Esophagus muscularis mucosa (tissue), 3 donors: ENCODE results near the gene PRX.

Experiments used
- POLR2A ChIP-seq: fragments of 450-650 bp; IDR thresholded peaks from one replicate; pipeline ENCODE4 v1.6.1; 2017; ENCODE audit warnings: antibody characterized with exemption, moderate library complexity, mild to moderate bottlenecking, low read depth
- TF ChIP-seq, protein P1 (sequence below), 3 experiments: fragments of 200-600 bp in 2 of 3; fragments of 450-650 bp in 1 of 3; sonication (generic) in 2 of 3; IDR thresholded peaks; one replicate each; pipeline ENCODE4 v1.5.1; 2017 to 2019; ENCODE audit warnings: antibody characterized with exemption in 3 of 3, mild to moderate bottlenecking in 2 of 3, moderate library complexity in 1 of 3

DNA sequence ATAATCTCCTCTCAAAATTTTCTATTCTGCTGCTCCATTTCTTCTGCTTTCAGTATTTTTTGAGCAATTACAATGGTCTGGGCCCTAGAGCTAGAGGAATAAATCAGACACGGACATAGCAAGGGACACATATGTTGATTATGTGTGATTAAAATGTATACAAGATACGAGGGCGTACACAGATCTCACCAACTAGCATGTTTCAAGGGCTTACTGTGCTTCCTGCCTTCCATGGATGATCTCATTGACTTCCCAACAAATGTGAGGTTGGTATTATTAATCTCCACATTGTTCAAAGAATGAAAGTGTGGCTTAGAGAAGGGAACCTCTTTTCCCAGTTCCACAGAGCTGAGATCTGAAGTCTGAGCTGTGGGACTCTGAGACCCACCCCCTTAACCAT lies 55.5 kb downstream of the PRX start:
- TF ChIP-seq, protein P1, sequence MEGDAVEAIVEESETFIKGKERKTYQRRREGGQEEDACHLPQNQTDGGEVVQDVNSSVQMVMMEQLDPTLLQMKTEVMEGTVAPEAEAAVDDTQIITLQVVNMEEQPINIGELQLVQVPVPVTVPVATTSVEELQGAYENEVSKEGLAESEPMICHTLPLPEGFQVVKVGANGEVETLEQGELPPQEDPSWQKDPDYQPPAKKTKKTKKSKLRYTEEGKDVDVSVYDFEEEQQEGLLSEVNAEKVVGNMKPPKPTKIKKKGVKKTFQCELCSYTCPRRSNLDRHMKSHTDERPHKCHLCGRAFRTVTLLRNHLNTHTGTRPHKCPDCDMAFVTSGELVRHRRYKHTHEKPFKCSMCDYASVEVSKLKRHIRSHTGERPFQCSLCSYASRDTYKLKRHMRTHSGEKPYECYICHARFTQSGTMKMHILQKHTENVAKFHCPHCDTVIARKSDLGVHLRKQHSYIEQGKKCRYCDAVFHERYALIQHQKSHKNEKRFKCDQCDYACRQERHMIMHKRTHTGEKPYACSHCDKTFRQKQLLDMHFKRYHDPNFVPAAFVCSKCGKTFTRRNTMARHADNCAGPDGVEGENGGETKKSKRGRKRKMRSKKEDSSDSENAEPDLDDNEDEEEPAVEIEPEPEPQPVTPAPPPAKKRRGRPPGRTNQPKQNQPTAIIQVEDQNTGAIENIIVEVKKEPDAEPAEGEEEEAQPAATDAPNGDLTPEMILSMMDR (IDR thresholded peaks at IDR 0.05): no peak
- no peak for TF ChIP-seq POLR2A
